GM12892 (cell line): ENCODE data around the gene INAFM1. TPM values are rescaled to one million over a fixed set of nuclear protein-coding genes. Genes with fewer than 3 reads are reported as not detected.

Source experiments
- DNase-seq: peaks from one replicate; pipeline ENCODE4 v3.0.0; 2011; ENCODE audit not compliant: insufficient read length
- FAIRE-seq: peaks from 2 replicates; lab custom pipeline; 2011; peaks lifted over from hg19 to GRCh38; lab: Jason Lieb, UNC
- POLR2A ChIP-seq: IDR thresholded peaks from 2 replicates; pipeline ENCODE4 v1.6.1; 2011; ENCODE audit warnings: low read depth, low read length, control low read depth
- POLR2AphosphoS5 ChIP-seq: IDR thresholded peaks from 2 replicates; pipeline ENCODE4 v1.6.1; 2011; ENCODE audit warnings: low read depth, low read length, control low read depth
- TAF1 ChIP-seq: IDR thresholded peaks from 2 replicates; pipeline ENCODE4 v1.6.1; 2011; ENCODE audit warnings: low read depth, mild to moderate bottlenecking, control low read depth, low read length, borderline replicate concordance
- polyA plus RNA-seq: library from polyadenylated mRNA; unstranded; fragments of >200 nt; gene quantifications from one replicate; pipeline ENCODE4 v1.2.1, GENCODE V29; 2012; ENCODE audit warnings: missing spikeins, inconsistent platforms; ENCODE audit not compliant: missing spikeins

Gene INAFM1
- polyA plus RNA-seq = 0.98 TPM

- TF ChIP-seq POLR2A = peak; percentile 47; the same call in 1 of the 2 replicates
- no peak for TF ChIP-seq TAF1
- TF ChIP-seq POLR2AphosphoS5 = no peak
- DNase-seq (peak; percentile 93), FAIRE-seq (no peak)
Observed at GRCh38 chr19:47274071-47274890, at the start of gene INAFM1. Gene INAFM1 (plus strand): TSS chr19:47274885. CDS start chr19:47274920, 35 bp downstream.

GRCh38 chr19:47225746-47226425, 48.8 kb upstream of the INAFM1 start:
- TF ChIP-seq POLR2A (peak; percentile 99), TAF1 (peak; percentile 93), POLR2AphosphoS5 (peak; percentile 98)
- peak; percentile 87 for DNase-seq
- peak; percentile 90 for FAIRE-seq

DNA sequence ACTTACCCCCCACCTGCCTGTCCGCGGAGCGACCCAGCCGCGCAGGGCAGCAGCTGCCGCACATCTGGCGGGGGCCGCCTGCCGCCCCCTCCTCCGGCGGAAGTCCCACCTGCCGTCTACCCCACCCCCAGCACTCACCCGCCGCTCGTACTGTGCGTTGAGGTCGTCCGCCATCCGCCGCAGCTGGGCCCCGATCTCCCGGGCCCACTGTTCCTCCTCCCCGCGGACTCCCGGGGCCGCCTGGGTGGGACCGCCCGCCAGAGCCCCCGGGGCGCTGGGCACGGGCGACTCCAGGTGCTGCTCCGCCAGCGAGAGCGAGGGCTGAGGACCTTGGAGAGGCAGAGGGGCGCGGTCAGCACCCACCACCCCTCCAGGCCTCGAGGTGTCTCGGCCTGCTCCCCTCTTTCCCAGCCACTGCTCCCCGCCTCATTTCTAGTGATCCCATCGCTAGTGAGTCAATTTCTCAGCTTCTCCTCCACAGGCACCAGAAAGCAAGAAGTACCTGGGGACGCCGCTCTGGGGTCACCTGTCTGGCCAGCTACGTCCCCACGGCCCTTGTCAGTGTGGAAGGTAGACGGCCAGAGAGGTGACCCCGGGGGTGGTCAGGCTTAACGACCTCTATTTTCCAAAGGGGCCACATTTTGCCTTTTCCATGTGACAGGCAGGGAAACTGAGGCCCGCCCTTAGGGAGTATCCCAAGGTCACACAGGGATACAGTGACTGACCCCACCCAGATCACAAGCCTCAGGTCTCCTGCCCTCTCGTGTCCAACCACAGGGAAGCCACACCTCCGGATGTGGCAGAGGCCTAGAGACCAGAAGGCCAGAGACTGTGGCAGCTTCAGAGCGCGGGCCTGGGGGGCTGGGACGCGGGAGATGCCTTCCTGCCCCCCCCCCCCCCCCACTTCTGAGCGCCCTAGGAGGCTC, 48.0 kb upstream of the INAFM1 start:
- DNase-seq = no peak
- TF ChIP-seq TAF1 = no peak
- 0 out of 2 replicates have a peak, but pooled peaks have one; percentile 52 for TF ChIP-seq POLR2AphosphoS5
- TF ChIP-seq POLR2A = peak; percentile 51; the same call in 1 of the 2 replicates
- FAIRE-seq = peak; percentile 24

GRCh38 chr19:47227352-47228167, 47.1 kb upstream of the INAFM1 start:
- DNase-seq = no peak
- peak; percentile 80 for FAIRE-seq
- no peak for TF ChIP-seq POLR2AphosphoS5
- TF ChIP-seq POLR2A = no peak
- no peak for TF ChIP-seq TAF1

GRCh38 chr19:47228168-47228936, 46.3 kb upstream of the INAFM1 start:
- FAIRE-seq = peak; percentile 67
- no peak for DNase-seq
- TF ChIP-seq POLR2AphosphoS5 (peak; percentile 43; the same call in 1 of the 2 replicates), POLR2A (peak; percentile 46; the same call in 1 of the 2 replicates), TAF1 (0 out of 2 replicates have a peak, but pooled peaks have one; percentile 24)

DNA sequence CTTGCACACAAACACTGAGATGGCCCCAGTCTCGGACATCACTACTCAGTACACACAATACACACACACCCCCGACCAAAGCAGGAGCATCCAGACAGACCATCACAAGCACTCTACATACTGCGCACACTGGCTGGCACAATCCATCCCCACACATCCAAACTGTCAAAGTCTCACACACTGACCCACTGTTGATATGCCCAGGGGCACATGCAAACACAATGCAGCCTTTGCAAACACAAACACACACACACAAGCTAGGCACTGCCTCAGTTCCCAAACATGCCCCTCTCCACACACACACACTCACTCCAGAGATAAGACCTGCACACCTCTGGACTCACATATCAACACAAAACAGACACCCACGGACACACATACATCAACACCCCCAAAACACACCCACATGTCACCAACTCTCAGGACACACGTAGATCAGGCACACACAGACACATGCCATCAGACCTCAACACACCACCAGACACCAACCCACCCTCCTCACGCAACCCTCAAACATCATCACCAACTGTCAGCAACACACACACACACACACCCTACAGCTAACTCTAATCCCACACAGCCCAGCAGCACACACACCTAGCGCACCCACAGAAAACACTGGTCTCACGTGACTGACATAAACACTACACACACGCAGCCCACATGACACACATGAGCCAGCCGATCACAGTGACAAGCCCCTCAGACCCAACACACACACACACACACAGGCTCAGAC, 45.6 kb upstream of the INAFM1 start:
- FAIRE-seq (no peak), DNase-seq (no peak)
- no peak for TF ChIP-seq POLR2A
- TF ChIP-seq TAF1 = no peak
- TF ChIP-seq POLR2AphosphoS5 = no peak

GRCh38 chr19:47229676-47230053, 45.0 kb upstream of the INAFM1 start:
- TF ChIP-seq TAF1 = no peak
- FAIRE-seq (no peak), DNase-seq (no peak)

DNA sequence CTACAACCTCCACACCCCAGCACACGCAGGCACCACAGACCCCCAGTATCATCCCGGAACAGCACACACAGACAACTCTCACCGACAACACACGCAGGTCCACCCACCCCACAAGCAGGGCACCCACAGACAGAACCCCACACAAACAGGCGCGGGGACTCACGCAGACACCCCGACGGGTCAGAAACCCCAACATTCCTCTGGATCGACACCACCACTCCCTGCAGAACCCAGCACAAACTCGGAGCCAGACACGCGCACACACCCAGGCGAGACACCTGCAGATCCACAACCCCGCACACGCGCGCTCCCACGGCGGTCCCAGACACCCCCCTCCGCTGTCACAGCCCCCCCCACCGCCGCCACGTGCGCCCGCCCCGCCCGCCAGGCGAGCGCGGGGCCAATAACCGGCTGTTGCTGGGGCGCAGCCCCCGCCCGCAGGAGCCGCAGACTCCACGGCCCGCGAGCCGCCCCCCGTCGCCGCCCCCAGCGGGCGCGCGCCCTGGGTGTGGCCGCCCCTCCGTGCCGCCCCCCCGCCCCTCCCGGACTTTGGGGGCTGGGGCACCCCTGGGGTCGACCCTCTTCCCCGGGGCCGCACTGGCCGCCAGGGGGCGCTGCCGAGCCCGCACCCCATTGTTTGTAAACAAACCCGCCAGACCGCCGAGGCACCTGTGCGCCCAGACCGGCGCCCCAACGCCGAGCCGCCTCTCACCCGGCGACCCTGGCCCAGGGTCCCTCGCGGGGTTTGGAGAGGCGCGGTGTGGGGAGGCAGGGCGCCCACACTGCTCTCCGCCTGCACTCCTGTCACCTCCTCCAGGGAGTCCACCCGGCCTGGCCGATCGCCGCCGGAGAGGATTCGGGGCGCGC, 44.4 kb upstream of the INAFM1 start:
- DNase-seq (no peak), FAIRE-seq (no peak)
- TF ChIP-seq POLR2AphosphoS5 (no peak), POLR2A (0 out of 2 replicates have a peak, but pooled peaks have one; percentile 29)

- TF ChIP-seq TAF1 (no peak), POLR2AphosphoS5 (no peak), POLR2A (no peak)
Observed at GRCh38 chr19:47230921-47231214, 43.8 kb upstream of the INAFM1 start, which contains the start of gene BBC3. Gene BBC3 (minus strand): TSS chr19:47231199. CDS start chr19:47228431, 2,768 bp downstream.

More at GRCh38 chr19:47230921-47231214, 43.8 kb upstream of the INAFM1 start, which contains the start of gene BBC3:
- DNase-seq = no peak
- FAIRE-seq = no peak
